ENCODE results near the gene PTMA.

Gene PTMA

DNA sequence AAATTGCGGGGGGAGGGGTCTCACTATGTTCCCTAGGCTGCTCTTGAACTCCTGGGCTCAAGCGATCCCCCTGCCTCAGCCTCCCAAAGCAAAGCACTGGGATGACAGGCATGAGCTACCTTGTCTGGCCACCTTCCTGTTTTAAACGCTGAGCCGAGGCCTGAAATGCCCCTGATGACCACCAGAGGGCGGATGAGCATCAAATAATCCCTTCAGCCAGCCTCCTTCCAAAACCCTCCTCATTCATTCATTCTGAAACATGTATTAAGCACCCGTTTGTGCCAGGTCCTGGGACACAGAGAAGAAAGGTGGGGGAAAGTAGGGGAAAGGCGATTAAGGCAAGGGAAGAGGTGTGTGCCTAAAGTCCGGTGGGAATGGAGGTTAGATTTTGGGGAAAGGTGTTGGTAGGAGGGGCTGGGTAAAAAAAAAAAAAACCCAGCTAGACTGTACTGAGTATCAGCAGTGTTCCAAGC is 30.7 kb upstream of the PTMA start:
- DNase-seq = peak; percentile 97

DNA sequence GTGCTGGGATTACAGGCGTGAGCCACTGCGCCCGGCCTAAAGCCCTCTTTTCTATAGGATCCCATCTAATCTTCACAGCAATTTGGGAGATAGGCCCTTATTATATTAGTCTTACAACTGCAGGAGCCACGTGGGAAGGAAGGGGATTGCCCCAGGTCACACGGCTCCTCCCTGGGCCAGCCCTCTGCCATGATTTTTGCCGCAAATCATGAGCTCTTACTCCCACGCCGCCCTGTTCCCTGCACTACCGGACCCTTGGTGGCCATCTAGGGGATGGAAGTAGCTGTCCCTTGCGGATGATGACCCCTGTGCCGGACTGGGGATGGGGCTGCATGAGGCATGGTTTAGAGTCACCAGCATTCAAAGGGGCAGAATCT is 28.4 kb upstream of the PTMA start:
- no peak for DNase-seq

DNA sequence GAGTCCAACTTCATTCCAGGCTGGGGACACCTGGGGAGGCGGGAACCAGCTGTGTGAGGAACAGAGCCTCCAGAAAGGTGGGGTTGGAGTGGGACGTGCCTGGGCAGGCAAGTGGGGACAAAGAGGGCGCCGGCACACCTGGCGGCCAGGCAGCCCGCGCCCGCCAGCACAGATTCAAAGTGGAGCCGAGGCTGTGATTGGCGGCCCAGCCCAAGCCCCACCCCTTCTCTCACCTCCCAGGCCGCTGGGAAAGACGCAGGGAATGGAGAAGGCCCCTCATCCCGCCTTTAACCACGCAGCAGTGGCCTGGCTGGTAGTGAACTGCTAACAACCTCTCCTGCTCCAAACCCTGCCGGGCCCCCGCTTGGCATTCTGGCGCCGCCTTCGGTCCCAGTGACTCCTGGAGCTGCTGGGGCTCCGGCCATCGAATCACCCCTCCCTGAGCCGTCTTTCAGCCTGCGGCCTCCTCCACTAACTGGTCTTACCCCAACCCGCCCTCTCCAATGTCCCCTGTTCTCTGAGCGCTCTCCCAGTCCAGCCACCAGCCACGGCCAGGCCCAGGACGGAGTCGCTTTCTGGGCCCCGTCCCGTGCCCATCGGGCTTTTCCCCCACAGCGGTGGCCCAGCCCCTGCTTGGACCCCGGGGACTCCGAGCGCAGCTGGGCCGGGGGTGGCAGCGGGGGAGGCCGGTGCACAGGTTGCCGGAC is 27.9 kb upstream of the PTMA start:
- DNase-seq = no peak

DNA sequence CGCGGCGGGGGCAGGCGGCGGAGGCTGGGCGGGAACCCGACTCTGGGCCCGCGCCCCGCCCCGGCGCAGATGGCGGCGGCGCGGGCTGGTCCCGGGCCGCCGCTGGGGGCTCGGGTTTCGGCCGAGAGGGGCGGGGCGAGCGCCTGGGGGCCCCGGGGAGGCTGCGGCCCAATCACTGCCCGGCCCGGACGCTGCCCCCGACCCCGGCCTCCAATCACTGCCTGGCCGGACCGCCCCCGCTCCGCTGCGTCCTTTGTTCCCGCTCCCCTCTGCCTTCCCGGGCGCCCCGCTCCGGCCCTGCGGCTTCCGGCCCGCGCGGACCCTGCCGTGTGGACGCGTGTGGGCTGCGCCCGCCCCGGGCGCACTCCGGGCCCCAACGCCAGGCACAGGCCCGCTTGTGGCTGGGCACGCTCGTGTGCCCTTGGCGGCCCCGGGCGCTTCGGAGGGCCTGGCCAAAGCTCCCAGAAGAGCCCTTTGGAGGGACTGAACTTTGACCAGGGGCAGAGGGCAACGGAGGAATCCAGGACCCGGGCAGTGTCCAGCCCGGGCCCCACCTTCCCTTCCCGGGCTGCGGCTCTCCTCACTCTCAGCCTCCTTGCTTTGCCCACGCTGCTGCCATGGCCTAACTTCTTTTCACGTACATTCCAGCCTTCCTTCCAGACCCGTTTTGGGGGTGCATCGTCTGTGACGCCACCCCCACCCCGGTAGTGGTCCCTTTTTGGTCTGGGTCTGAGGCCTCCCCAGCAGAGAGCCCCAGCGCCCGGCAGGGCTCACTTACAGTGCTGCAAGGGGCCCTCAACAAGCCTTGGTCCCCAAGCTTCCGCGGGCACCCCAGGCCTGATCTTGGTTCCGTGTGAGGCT is 27.1 kb upstream of the PTMA start:
- DNase-seq = peak; percentile 91

DNA sequence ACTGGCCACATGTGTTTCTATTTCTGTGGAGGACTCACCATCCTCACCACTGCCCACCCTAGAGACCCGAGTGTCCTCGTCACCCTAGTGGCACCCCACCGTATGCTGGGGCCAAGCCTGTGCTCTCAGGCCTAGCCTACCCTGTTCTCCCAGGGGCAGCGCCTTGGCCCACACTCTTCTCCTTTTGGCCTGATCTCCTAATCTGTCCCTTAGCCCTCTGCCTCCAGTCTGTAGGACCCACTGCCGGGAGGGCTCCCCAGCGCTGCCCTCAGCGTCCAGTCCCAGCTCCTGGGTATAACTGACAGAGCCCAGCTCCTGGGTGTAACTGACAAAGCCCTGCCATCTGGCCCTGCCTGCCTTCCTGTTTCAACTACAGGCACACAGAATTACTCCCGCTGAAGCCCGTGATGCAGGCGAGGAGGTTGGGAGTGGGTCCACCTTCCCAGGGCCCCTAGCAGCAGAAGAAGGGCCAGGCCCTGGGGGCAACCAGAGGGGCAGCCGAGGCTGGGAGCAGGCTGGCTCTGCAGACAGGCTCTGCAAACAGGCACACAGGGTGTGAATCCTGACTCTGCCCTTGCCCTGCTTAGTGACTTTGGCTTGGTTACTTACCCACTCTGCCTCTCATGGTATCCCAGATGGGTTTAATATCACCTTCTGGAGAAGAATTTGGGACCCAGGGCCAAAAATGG is 25.6 kb upstream of the PTMA start:
- DNase-seq = peak; percentile 67

DNA sequence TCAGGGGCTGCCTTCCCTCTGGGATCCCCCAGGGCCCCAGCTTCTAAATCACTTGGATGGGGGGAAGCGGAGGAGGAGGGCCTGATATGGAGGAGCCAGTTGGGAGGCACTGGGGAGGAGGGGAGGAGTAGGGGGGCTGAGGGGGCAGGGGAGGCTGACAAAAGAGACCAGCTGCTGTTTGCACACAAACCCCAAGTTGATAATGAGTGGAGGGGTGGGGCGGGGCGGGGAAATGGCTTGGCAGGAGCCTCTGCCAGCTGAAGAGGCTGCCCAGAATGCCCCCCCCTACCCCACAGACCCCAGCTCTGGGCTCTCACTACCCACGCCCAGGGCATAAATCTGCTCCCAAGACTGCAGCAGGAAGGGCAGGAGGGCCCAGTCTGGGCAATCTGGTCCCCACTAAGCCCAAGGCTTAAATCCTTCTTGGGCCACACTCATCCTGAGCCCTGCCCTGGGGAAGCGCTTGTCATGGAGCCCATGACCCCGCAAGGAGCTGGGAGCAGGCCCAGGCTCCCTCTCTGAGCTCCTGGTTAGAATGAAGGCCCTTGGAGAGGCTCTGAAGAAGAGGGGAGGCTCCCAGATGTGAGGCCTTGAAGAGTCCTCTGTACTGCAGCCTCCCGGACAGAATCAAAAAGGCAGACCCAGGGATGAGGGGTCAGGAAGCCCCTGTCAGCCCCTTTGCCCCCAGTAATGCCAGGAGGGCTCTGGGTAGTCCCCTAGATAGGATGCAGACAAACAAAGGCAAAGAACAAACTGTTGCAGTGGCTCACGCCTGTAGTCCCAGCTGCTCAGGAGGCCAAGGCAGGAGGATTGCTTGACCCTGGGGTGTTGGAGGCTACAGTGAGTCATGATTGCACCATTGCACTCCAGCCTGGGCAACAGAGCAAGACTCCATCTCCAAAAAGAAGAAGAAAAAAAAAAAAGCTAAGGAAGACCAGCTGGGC is 24.8 kb upstream of the PTMA start:
- peak; percentile 48 for DNase-seq

DNA sequence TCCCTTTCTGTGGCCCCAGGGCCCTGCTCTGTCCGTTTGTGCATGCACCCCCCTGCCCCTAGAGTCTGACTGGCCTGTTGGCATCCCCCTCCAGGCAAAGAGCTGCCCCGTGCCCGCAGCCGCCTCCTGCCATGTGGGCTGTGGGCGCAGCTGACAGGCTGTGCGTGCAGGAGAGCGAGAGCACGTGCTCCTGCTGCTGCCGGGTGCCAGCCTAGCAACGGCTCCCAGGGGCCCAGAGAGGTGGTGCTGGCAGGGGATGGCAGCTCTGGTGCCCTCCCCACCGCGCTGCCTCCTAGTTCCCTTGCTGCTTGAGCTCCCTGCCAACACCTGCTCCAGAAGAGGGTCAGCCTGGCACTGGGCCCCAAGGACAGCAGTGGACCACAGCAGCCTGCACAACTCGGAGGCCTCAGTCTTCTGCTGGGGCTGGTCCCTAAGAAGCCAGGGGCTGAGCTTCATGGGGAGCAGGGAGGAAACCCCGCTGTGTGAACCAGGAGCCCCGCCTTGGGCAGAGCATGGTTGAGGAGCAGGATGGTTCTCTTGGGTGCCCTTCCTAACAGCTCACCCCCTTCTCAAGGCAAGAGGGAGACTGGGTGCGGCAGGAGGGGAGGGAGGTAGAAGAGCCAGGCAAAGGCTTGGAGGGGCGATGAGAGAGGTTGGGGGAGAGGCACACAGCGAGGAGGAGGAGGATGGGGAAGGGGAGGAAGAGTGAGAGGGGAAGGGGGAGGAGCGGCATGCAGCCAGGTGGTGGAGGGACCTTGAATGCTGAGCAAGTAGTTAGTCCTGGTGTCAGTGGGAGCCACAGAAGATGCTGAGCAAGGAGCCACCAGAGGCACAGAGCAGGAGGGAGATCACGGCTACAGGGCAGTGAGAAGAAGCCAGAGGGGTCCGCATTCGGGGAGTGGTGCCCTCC is 23.8 kb upstream of the PTMA start:
- DNase-seq = no peak

DNA sequence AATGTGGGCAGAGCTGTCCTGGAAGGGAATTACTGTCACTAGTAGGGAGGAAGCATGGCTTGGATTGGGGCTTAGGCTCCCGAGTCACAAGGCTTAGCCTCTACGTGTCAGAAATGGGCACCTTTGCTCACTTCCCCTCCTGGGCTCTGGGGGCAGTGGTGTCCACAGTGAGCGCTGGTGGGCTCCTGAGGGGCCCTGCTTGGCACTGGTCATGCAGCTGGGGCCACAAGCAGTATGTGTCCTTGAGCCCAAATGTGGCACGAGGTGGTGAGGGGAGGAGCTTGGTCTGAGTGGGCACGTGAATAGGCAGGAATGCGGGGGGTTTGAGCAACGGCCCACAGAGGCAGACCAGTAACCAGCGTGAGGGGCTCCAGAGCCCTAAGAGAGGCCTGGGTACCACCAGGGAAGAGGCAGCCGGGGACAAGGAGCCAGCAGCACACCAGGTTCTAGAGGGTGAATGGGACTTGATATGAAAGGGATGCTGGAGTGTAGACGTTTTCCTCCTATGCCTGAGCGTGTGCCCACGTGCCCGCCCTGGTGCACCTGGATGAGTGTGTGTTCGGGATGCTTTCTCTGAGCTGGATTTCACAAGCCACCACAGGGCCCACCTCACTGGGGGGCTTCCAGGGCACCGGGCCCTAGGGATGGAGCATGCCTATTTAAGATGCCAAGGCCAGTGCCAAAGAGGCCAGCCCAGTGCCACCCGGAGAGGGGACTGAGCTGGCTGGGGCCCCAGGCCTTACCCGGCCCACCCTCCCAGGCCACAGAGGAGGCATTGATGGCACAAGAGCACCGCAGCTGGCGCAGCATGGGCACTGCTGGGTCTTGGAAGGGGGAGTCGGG is 22.8 kb upstream of the PTMA start:
- no peak for DNase-seq

DNA sequence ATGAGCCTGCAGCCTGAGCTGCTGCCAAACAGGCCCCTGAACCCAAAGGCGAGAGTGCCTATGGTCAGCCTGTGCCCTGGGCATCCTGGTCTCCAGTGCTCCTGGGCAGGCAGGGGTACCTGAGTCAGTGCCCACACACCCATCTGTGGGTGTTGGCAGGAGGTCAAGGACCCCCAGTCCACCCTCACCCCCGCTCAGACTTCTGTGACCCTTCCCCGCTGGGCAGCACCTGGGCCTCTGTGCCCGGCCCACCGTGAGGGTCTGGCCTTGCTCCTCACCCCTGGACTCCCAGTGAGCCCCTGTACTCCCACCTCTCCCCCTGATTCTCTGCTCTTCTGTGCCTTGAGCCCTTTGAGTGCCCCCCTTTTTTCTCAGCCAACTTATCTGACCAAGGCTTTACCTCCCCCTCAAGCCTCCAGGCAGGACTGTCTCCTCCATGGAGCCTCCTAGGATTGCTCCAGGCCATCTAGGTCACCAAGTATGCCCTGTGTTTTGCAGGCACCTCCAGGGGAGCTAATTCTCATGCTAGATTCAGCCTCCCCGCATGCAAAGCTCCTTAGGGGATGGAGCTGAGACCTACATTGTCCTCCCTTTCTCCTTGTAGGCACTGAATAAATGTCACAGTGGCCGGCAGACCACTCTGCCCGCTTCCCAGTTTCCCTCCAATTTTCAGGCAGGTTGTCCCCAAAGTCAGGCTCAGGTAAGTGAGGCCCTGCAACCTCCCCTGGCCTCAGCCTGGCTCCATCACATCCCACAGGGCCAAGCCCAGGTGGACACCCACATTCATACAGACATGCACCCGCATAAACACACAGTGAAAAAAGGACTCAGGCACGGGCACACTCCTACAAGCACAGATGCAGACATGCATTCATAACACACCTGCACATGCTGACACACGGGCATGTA is 21.9 kb upstream of the PTMA start:
- DNase-seq = no peak

DNA sequence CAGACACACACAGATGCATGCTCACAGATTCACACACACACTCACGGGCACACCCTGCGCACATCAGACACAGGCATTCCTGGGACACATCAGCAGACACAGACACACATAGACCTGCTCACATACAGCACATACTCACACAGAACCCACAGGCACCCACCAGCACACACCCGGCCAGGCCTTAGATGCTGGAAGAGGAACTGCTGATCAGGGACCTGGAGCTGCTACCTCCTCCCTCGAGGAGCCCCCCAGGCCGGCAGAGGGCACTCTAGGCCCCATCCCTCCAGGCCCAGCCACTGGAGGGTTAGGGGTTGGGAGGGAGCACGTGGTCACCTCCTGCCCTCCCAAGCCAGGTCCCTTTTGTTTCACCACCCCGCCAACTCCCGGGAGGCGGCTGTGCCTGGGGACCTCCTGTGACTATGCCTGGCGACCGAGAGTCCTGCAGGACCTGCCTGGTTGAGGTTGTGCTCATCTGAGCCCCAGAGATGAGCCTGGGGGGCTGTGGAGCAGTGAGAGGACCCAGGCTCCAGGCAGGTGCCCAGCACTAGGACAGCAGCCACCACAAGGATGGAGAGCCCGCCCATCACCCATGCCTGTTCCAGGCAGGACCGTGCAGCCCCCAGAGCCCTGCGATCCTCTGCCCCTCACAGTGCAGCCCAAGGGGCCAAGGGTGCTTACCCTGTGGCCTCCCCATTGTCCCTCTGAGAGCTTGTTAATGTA is 21.0 kb upstream of the PTMA start:
- peak; percentile 86 for DNase-seq

DNA sequence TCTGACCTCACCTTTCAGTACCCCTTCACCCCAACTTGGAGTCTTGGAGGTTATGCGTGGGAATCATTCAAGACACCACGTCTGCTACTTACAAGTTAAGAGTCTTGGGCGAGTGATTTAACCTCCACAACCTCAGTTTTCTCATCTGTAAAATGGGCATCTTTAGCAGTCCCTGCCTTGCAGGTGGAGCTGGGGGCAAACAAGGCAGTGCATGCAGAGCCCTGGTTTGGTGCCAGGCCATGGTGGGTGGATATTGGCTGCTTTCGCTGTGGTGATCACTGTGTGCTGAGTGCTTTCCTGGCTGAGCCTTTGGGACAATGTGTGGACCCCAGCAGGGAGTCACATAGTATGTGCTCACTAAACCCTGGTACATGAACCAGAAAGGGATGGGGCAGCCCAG is 20.4 kb upstream of the PTMA start:
- no peak for DNase-seq

DNA sequence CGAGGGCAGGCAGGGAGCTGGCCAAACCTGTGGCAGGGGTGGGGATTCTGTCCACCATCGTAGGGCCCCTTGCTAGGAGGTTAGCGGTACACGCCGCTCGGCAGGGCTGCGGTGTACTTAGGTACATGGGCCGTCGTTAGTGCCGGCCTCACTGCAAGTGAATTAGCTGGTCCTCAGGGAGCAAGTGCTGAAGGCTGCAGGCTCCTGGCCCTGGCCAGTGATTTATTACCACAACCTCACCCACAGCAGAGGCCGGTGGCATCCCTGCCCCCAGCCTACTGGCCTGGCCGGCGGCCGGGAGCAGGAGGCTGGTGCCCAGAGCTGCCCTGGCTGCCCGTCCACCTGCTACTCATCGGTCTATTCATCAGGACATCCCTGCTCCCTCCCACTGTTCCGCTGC is 19.6 kb upstream of the PTMA start:
- peak; percentile 29 for DNase-seq

DNA sequence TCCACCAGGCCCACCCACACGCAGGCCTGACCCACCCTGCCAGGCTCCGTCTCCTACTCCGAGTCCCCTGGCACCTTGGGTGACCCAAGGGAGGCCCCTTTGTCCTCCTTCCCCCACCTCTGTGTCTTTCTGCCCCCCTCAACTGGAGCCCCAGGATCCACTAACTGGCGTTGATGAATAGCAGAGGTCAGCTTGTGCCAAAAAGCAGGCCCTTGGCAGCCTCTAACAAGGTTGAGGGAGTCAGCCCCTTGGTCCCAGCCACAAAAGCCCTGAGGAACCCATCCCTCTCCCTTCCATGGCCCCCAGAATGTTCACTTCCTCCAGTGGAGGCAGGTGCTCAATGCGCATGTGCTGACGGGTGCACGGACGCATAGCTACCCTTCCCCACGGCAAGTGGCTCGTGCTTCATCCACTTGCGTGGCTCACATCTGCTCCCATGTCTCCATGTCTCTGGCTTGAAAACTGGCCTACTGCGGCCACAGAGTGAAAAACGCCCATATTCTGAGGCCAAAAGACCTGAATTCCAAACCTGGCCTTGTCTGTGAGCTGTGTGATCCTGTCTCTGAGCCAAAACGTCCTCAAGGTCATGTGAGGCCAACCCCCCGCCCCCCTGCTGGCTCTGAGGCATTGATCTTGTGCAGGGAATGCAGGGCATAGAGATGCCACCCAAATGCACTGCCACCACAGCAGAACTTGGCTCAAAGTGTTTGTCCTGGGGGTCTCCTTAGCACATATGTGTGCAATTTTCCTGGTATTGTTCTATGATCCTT is 19.0 kb upstream of the PTMA start:
- no peak for DNase-seq

DNA sequence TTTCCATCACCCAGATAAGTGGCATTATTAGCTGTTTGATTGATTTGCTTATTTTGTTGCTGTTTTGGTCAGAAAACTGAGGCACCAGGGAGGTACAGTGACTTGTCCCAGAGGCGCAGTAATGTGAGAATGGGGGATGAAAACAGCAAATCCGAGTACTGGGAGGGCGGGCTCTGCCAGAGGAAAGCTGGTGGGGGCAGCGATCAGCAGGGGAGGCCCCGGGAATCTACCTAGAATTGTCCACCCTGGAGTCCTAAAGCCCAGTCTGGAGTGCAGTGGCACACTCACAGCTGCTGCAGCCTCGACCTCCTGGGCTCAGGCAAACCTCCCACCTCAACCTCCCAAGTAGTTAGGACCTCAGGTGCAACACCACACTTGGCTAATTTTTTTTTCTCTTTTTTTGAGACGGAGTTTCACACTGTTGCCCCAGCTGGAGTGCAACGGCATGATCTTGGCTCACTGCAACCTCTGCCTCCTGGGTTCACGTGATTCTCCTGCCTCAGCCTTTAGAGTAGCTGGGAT is 17.0 kb upstream of the PTMA start:
- no peak for DNase-seq

DNA sequence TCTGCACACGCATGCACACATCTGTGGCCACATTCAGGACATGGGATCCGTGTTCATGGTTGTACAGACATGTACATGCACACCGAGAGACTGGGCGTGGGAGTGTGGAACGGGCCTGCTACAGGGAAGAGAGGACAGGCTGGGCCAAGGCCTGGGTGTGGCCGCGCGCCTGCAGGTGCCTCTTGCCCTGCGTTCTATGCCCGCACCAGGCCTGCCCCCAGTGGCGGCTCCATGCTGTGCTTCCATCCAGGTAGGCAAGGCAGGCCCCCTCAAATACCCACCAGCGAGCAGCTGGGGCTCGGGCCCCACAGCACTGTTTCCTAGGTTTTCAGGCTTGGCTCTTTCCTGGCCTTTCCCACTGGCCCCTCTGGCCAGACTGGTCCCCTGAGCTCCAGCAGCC is 15.5 kb upstream of the PTMA start:
- no peak for DNase-seq

DNA sequence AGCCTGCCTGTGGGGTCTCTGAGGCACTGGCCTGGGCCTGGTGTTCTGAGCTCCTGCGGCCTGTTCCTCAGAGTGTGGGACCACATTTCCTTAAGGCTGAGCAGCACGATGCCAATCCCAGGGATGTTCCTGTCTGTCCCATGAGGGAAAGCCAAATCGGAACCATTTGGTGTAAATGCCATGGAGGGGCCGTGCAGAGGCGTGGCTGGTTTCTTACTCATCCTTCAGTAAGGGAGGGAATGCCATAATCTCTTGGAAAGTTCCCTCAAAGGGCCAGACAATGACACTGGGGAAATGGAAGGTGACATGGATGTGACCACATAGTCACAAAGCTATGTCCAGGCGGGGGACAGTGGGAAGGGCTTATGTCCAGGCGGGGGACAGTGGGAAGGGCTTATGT is 14.4 kb upstream of the PTMA start:
- no peak for DNase-seq

DNA sequence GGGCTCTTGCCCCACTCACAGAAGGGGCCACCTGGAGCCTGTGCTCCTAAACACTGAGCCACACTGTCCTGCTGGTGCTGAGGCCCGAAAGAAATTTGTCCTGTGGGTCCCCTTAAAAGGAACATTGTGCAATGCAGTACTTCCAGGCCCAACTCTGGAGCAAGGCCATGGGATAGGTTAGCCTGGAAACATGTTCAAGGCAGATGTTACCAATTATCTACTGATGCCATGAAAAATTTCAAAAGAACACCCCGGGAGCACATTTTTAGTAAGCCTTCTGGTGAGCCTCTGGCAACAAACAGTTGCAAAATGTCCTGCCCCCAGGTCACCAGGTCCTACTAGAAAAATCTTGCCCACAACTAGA is 12.3 kb upstream of the PTMA start:
- no peak for DNase-seq

DNA sequence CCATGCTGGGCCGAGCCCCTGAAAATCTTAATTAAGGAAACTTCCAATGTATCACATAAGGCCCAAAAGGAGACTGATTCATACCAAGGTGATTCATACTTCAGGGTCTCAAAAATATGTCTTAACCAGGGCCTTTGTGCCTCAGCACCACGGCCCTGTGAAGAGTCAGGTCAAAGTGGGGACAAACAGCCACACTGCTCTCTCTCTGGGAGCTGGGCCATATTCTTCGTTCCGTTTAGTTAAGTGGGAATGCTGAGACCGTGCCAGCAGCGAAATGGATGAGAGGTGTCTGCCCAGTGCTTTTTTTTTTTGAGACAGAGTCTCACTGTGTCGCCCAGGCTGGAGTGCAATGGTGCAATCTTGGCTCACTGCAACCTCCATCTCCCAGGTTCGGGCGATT is 9.3 kb upstream of the PTMA start:
- DNase-seq = no peak

Data from eye (tissue), 1 donor.